SJSA1 (cell line): Measurements from ENCODE around the gene OR2H2. TPM values are rescaled to one million over a fixed set of nuclear protein-coding genes. Genes with fewer than 3 reads are reported as not detected.

Experiments
- DNase-seq, 2 experiments: peaks; one replicate each; pipeline ENCODE4 v3.0.0-alpha.2; 2015 to 2020; ENCODE audit warnings: low spot score in 2 of 2, low read depth in 1 of 2
- H3K27ac ChIP-seq: fragments of 250-450 bp; sonication (Bioruptor Pico); 2 replicates; pipeline ENCODE4 v1.5.1; 2020; ENCODE audit warnings: mild to moderate bottlenecking, moderate library complexity
- H3K27me3 ChIP-seq: fragments of 250-450 bp; sonication (Bioruptor Pico); replicated peaks from 2 replicates; pipeline ENCODE4 v1.5.1; 2020; ENCODE audit warnings: mild to moderate bottlenecking, moderate library complexity
- H3K36me3 ChIP-seq: fragments of 250-450 bp; sonication (Bioruptor Pico); 2 replicates; pipeline ENCODE4 v1.5.1; 2020; ENCODE audit warnings: mild to moderate bottlenecking
- H3K4me1 ChIP-seq: fragments of 250-450 bp; sonication (Bioruptor Pico); replicated peaks from 2 replicates; pipeline ENCODE4 v1.6.1; 2021; ENCODE audit warnings: mild to moderate bottlenecking
- H3K4me3 ChIP-seq: fragments of 250-450 bp; sonication (Bioruptor Pico); 2 replicates; pipeline ENCODE4 v1.5.1; 2020; ENCODE audit warnings: mild to moderate bottlenecking
- H3K9me3 ChIP-seq: fragments of 250-450 bp; sonication (Bioruptor Pico); replicated peaks from 2 replicates; pipeline ENCODE4 v1.5.1; 2020; ENCODE audit warnings: mild to moderate bottlenecking
- total RNA-seq: library from RNA; depleted of rRNA; stranded (reverse); fragments of >200 nt; shearing (Covaris generic); gene quantifications from 2 replicates; pipeline ENCODE4 v1.2.3, GENCODE V29; 2014

Gene OR2H2
- total RNA-seq, 1 experiment from 2014 or later, result not detected

GRCh38 chr6:29564875-29565274 lies 20.0 kb upstream of the OR2H2 start:
- Histone ChIP-seq H3K27me3 (no peaks in the 10 kb centered on the region), H3K27ac (no peak overlapping the region), H3K4me3 (no peak overlapping the region), H3K9me3 (no peaks in the 10 kb centered on the region), H3K4me1 (peaks cover 22% of the 10 kb centered on the region), H3K36me3 (no peaks in the 10 kb centered on the region)
- DNase-seq, result no peak

- H3K9me3 ChIP-seq, result no peaks in the 10 kb centered on the region
- peaks cover 14% of the 10 kb centered on the region; the same call in 1 of the 2 replicates for H3K4me1 ChIP-seq
- H3K36me3 ChIP-seq, result no peaks in the 10 kb centered on the region
- no peaks in the 10 kb centered on the region for H3K27me3 ChIP-seq
- no peak for DNase-seq
- H3K27ac ChIP-seq, result no peak overlapping the region
- H3K4me3 ChIP-seq, result no peak overlapping the region
Measured at GRCh38 chr6:29566856-29567255, 18.1 kb upstream of the OR2H2 start.

GRCh38 chr6:29567541-29567940 lies 17.4 kb upstream of the OR2H2 start:
- Histone ChIP-seq H3K9me3 (no peaks in the 10 kb centered on the region), H3K4me3 (no peak overlapping the region), H3K27ac (no peak overlapping the region), H3K4me1 (peaks cover 14% of the 10 kb centered on the region; the same call in 1 of the 2 replicates), H3K36me3 (no peaks in the 10 kb centered on the region), H3K27me3 (no peaks in the 10 kb centered on the region)
- no peak for DNase-seq

GRCh38 chr6:29567991-29568390 lies 16.9 kb upstream of the OR2H2 start:
- no peak overlapping the region for H3K27ac ChIP-seq
- H3K36me3 ChIP-seq, result no peaks in the 10 kb centered on the region
- H3K27me3 ChIP-seq, result no peaks in the 10 kb centered on the region
- H3K9me3 ChIP-seq, result no peaks in the 10 kb centered on the region
- peak in 1 of 2 experiments; percentile 31 for DNase-seq
- H3K4me3 ChIP-seq, result no peak overlapping the region
- H3K4me1 ChIP-seq, result peaks cover 14% of the 10 kb centered on the region; the same call in 1 of the 2 replicates

- H3K36me3 ChIP-seq, result no peaks in the 10 kb centered on the region
- H3K27ac ChIP-seq, result no peak overlapping the region
- no peaks in the 10 kb centered on the region for H3K9me3 ChIP-seq
- H3K4me3 ChIP-seq, result no peak overlapping the region
- H3K4me1 ChIP-seq, result no peaks in the 10 kb centered on the region
- DNase-seq, result no peak
- H3K27me3 ChIP-seq, result no peaks in the 10 kb centered on the region
Measured at GRCh38 chr6:29576056-29576455, 8.9 kb upstream of the OR2H2 start.

GRCh38 chr6:29577544-29577943 lies 7.4 kb upstream of the OR2H2 start:
- H3K27ac ChIP-seq, result no peak overlapping the region
- H3K4me1 ChIP-seq, result no peaks in the 10 kb centered on the region
- H3K27me3 ChIP-seq, result no peaks in the 10 kb centered on the region
- no peaks in the 10 kb centered on the region for H3K36me3 ChIP-seq
- DNase-seq, result no peak
- H3K9me3 ChIP-seq, result no peaks in the 10 kb centered on the region
- H3K4me3 ChIP-seq, result no peak overlapping the region

- Histone ChIP-seq H3K27me3 (peaks cover 10% of the 10 kb centered on the region), H3K36me3 (no peaks in the 10 kb centered on the region), H3K9me3 (no peaks in the 10 kb centered on the region), H3K4me3 (no peak overlapping the region), H3K4me1 (no peaks in the 10 kb centered on the region), H3K27ac (no peak overlapping the region)
- peak in 1 of 2 experiments; percentile 28 for DNase-seq
Measured at GRCh38 chr6:29589423-29590048, 4.6 kb downstream of the OR2H2 start.

GRCh38 chr6:29590218-29590808 lies 5.4 kb downstream of the OR2H2 start:
- Histone ChIP-seq H3K4me1 (no peaks in the 10 kb centered on the region), H3K27me3 (peaks cover 10% of the 10 kb centered on the region), H3K4me3 (no peak overlapping the region), H3K9me3 (no peaks in the 10 kb centered on the region), H3K36me3 (no peaks in the 10 kb centered on the region), H3K27ac (no peak overlapping the region)
- DNase-seq, result no peak

GRCh38 chr6:29591677-29592076 lies 6.8 kb downstream of the OR2H2 start:
- Histone ChIP-seq H3K9me3 (no peaks in the 10 kb centered on the region), H3K27ac (no peak overlapping the region), H3K4me3 (no peak overlapping the region), H3K36me3 (no peaks in the 10 kb centered on the region), H3K27me3 (peaks cover 18% of the 10 kb centered on the region), H3K4me1 (no peaks in the 10 kb centered on the region)
- DNase-seq, result no peak

- H3K36me3 ChIP-seq, result no peaks in the 10 kb centered on the region
- H3K27ac ChIP-seq, result no peak overlapping the region
- H3K27me3 ChIP-seq, result peaks cover 18% of the 10 kb centered on the region
- H3K9me3 ChIP-seq, result no peaks in the 10 kb centered on the region
- H3K4me3 ChIP-seq, result no peak overlapping the region
- no peak for DNase-seq
- H3K4me1 ChIP-seq, result no peaks in the 10 kb centered on the region
Measured at GRCh38 chr6:29593199-29593855, 8.4 kb downstream of the OR2H2 start.

- H3K27me3 ChIP-seq, result peaks cover 15% of the 10 kb centered on the region
- no peaks in the 10 kb centered on the region for H3K9me3 ChIP-seq
- H3K27ac ChIP-seq, result no peak overlapping the region
- H3K36me3 ChIP-seq, result no peaks in the 10 kb centered on the region
- H3K4me1 ChIP-seq, result no peaks in the 10 kb centered on the region
- DNase-seq, result no peak
- H3K4me3 ChIP-seq, result no peak overlapping the region
Measured at GRCh38 chr6:29596381-29596900, 11.5 kb downstream of the OR2H2 start.

- Histone ChIP-seq H3K36me3 (no peaks in the 10 kb centered on the region), H3K27me3 (peaks cover 8% of the 10 kb centered on the region; the same call in 1 of the 2 replicates), H3K4me3 (no peak overlapping the region), H3K4me1 (no peaks in the 10 kb centered on the region), H3K9me3 (no peaks in the 10 kb centered on the region), H3K27ac (no peak overlapping the region)
- no peak for DNase-seq
Measured at GRCh38 chr6:29597184-29597583, 12.3 kb downstream of the OR2H2 start.

- H3K27ac ChIP-seq, result no peak overlapping the region
- H3K9me3 ChIP-seq, result no peaks in the 10 kb centered on the region
- no peak for DNase-seq
Measured at GRCh38 chr6:29598172-29598747, 13.3 kb downstream of the OR2H2 start.

More at GRCh38 chr6:29598172-29598747, 13.3 kb downstream of the OR2H2 start:
- no peaks in the 10 kb centered on the region for H3K4me1 ChIP-seq
- peaks cover 8% of the 10 kb centered on the region; the same call in 1 of the 2 replicates for H3K27me3 ChIP-seq
- no peaks in the 10 kb centered on the region for H3K36me3 ChIP-seq
- H3K4me3 ChIP-seq, result no peak overlapping the region
